AG10803 (cell line): ENCODE data around the gene SLC39A5.
"Not testable (repeated sequence)": the region's sequence is repeated elsewhere in the genome, so short reads cannot be mapped to it uniquely, and the experiment has no call there.

Source experiments
- DNase-seq: peaks from one replicate; pipeline ENCODE4 v3.0.0; 2010; ENCODE audit warnings: low read depth
- H3K4me3 ChIP-seq: 2 replicates; pipeline ENCODE4 v1.5.1; 2011; ENCODE audit warnings: mild to moderate bottlenecking, low read length, control low read depth
- TF ChIP-seq, protein P1 (sequence below): conservative IDR thresholded peaks from 2 replicates; pipeline ENCODE4 v1.5.1; 2011; ENCODE audit warnings: mild to moderate bottlenecking, low read length, control low read depth, inconsistent platforms

The SLC39A5 gene

DNA sequence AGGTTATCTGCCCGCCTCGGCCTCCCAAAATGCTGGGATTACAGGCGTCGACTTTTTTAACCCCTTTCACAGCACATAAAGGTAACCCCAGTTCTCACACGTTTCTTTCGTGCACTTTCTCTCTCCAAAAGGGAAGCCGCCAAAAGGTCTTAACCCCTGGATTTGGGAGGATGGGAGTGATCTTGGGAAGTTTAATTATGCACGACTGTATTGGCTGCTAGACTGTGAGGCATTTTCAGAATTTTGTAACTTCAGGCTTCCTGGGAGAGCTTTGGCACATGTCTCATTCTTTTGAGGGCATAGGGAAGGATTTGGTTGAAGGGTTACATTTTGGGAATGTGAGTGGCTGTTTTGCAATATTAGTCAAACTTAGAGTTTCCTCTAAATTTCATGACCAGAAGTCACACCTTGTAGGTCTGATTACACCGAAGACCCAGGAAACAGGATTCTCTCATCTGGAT lies 39.1 kb upstream of the SLC39A5 start:
- no peak overlapping the region for H3K4me3 ChIP-seq

DNA sequence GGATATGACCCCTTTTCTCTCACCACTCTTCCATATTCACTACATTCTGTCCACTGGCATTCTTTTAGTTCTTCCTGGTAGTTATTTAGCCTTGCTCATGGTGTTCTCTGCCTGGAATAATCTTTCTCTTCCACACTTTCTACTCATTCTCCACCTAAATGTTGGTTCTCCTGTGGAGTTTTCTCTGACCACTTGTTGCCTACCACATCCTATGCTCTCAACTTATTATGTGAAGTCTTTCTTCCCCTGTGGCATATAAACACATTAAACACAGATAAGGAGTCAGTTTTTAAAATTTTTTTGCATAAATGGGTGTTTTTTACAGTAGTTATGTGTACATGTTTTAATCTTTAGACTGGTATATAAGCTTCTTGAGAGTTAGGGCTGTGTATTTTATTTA lies 37.3 kb upstream of the SLC39A5 start:
- no peak for DNase-seq
- TF ChIP-seq, protein P1, sequence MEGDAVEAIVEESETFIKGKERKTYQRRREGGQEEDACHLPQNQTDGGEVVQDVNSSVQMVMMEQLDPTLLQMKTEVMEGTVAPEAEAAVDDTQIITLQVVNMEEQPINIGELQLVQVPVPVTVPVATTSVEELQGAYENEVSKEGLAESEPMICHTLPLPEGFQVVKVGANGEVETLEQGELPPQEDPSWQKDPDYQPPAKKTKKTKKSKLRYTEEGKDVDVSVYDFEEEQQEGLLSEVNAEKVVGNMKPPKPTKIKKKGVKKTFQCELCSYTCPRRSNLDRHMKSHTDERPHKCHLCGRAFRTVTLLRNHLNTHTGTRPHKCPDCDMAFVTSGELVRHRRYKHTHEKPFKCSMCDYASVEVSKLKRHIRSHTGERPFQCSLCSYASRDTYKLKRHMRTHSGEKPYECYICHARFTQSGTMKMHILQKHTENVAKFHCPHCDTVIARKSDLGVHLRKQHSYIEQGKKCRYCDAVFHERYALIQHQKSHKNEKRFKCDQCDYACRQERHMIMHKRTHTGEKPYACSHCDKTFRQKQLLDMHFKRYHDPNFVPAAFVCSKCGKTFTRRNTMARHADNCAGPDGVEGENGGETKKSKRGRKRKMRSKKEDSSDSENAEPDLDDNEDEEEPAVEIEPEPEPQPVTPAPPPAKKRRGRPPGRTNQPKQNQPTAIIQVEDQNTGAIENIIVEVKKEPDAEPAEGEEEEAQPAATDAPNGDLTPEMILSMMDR: no peak
- H3K4me3 ChIP-seq: no peak overlapping the region

More for the DNA sequence above, 39.1 kb upstream of the SLC39A5 start:
- DNase-seq: peak; percentile 50
- TF ChIP-seq, protein P1: no peak

DNA sequence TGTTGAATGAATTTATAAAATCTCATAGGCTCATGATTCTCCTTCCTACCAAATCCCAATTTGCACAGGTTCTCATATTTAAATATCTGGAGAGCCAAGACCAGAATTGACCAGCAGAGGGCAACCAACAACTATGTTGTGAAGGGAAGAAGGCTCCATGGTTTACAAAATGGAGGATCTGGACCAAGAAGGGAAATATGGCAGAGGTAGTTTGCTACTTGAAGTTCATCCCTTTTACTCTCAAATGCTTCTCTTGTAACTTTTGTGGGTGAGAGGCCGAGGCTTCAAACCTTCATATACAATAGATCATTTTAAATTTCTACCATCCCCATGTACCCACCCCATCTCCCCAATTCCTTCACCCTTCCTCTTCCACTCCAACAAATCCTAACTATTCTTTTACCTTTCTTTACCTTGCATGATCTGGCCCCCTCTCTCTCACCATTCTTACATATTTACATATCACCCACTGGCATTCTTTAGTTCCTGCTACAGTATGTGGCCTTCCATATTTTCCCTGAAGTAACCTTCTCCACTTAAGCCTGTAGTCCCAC lies 36.7 kb upstream of the SLC39A5 start:
- peak; percentile 85 for DNase-seq
- TF ChIP-seq, protein P1: peak; percentile 84
- no peak overlapping the region for H3K4me3 ChIP-seq

DNA sequence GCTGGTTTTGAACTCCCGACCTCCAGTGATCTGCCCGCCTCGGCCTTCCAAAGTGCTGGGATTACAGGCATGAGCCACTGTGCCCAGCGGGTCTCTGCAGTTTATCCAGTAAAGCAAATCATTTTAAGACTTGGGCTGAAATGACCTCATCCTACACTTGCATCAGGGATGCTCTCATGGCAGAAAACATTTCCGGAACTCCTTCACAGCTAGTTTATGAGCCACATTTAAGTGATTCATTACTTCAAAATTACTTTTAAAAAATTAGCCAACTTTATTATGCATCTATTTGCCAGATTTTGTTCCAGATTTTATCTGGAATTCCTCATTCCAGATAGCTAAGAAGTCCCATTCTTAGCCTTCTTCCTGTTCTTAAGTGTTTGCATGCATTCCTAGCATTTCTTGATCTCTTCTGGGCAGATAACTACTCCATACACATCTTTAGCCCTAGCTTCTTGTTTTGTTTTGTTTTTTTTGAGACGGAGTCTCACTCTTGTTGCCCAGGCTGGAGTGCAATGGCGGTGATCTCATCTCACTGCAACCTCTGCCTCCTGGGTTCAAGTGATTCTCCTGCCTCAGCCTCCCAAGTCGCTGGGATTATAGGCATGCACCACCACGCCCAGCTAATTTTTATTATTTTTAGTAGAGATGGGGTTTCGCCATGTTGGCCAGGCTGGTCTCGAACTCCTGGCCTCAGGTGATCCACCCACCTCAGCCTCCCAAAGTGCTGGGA lies 32.9 kb upstream of the SLC39A5 start:
- H3K4me3 ChIP-seq: not testable (repeated sequence)
- DNase-seq: peak; percentile 98

DNA sequence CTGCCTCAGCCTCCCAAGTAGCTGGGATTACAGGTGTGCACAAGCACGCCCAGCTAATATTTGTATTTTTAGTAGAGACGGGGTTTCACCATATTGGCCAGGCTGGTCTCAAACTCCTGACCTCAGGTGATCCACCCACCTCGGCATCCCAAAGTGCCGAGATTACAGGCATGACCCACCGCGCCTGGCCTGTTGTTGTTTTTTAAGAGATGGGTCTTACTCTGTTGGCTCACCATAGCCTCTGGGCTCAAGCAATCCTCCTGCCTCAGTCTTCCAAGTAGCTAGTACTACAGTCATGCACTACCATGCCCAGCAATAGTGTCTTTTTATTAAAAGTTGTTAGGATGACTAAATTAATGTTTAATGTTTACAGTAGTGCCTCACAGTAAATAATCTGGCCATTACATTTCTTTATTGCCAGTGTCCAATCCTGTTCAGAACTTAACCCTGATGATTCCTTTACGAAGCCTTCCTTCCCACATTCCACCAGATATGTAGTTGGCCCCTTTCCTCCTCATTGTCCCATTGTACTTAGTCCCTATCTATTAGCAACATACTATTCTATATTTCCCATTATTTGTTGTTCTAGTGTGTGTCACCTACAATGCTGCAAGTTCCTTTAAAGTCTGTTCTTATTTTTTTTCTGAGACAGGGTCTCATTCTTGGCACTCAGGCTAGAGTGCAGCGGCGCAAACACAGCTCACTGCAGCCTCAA lies 31.8 kb upstream of the SLC39A5 start:
- TF ChIP-seq, protein P1: no peak
- H3K4me3 ChIP-seq: no peak overlapping the region
- DNase-seq: no peak

DNA sequence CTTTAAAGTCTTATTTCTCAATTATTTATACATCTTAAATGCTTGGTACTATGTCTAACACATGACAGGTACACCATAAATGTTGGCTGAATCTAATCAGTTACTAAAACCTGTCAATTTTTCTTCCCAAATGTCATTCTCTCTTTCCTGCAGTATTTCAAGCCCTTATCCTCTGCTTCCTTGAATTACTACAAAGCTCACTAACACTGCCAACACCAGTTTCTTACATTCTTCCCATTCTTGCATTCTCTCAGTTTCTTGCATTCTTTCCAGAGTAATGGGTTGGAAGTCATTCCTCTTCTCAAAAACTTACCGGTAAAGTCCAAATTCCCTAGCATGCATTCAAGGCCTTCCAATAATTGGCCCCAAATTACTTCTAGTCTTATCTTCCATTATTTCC lies 31.0 kb upstream of the SLC39A5 start:
- DNase-seq: peak; percentile 55
- TF ChIP-seq, protein P1: no peak
- no peak overlapping the region for H3K4me3 ChIP-seq

DNA sequence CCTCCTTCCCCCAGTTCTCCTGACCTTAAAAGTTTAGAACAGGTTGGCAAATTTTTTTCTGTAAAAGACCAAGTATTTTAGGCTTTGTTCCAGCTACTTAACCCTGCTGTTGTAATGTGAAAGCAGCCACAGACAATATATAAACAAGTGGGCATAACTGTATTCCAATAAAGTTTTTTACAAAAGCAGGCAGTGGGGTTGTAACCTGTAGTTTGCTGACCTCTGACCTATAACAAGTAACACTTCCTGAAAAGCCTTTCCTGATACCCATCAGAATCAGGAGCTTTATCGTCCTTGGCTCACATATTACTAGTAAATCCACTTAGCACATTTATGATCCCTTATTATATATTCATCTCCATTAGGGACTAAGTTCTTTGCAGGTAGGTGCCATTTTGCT lies 27.5 kb upstream of the SLC39A5 start:
- TF ChIP-seq, protein P1: no peak
- no peak for DNase-seq
- no peak overlapping the region for H3K4me3 ChIP-seq
